AG04450 (cell line): ENCODE data around the gene SLAIN2. TPM values are rescaled to one million over a fixed set of nuclear protein-coding genes. Genes with fewer than 3 reads are reported as not detected.

Experiments used
- CTCF ChIA-PET: fragments of 300-600, 350-600 bp; formaldehyde crosslinking; extraction: SDS; loops from one replicate; lab custom pipeline; 2022; ENCODE audit warnings: antibody characterized with exemption, inconsistent platforms; lab: Charles Lee
- POLR2A ChIA-PET: fragments of 350-600 bp; formaldehyde crosslinking; extraction: SDS; loops from one replicate; lab custom pipeline; 2021; ENCODE audit warnings: antibody characterized with exemption, inconsistent platforms; lab: Yijun Ruan, JAX
- DNase-seq: peaks from one replicate; pipeline ENCODE4 v3.0.0-alpha.2; 2011; ENCODE audit warnings: low read depth, low spot score
- H3K27ac ChIP-seq: one replicate; pipeline ENCODE4 v1.5.1; 2012; ENCODE audit warnings: low read depth, low read length, control low read depth
- H3K27me3 ChIP-seq: one replicate; pipeline ENCODE4 v1.6.0; 2012; ENCODE audit warnings: low read length; ENCODE audit not compliant: control insufficient read depth, insufficient read depth
- H3K4me3 ChIP-seq: 2 replicates; pipeline ENCODE4 v1.5.1; 2011; ENCODE audit warnings: mild to moderate bottlenecking, low read depth, low read length, control low read depth
- H3K9me3 ChIP-seq: 2 replicates; pipeline ENCODE4 v1.5.1; 2012; ENCODE audit warnings: low read length; ENCODE audit not compliant: control insufficient read depth, insufficient read depth
- polyA plus RNA-seq: library from polyadenylated mRNA; depleted of rRNA; stranded (reverse); fragments of >200 nt; gene quantifications from 2 replicates; pipeline ENCODE4 v1.2.3, GENCODE V29; 2011
- TF ChIP-seq, protein P1 (sequence below): IDR thresholded peaks from 2 replicates; pipeline ENCODE4 v1.5.1; 2011; ENCODE audit warnings: low read depth, low read length, control low read depth, inconsistent platforms

The SLAIN2 gene
- polyA plus RNA-seq, 1 experiment = 33.7 TPM

DNA sequence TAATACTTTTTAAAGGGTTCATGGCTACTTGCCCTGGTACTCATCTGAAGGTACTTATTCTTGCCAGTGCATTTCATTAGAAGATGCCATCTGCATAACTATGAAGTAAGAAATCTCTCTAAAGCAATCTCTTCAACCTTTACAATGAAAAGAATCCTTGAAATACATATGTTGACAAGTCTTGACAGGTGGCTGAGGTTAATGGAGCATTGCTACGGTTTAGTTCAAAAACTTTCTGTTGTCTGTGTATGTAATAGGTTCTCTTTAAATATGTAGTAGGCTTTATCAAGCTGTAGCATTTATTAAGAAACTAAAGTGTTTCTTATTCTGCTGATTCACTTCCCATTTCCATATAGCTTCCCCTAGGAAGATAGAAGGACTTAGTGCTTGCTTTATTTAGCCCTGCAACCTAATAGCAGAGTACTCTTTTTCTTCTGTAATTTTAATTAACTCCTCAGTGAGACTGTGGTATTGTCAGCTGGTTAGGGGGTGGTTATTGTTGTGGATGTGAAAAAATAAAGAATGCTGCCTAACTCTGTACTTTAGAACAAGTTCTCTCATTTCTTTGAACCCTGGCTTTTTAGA, 39.3 kb downstream of the SLAIN2 start:
- TF ChIP-seq, protein P1, sequence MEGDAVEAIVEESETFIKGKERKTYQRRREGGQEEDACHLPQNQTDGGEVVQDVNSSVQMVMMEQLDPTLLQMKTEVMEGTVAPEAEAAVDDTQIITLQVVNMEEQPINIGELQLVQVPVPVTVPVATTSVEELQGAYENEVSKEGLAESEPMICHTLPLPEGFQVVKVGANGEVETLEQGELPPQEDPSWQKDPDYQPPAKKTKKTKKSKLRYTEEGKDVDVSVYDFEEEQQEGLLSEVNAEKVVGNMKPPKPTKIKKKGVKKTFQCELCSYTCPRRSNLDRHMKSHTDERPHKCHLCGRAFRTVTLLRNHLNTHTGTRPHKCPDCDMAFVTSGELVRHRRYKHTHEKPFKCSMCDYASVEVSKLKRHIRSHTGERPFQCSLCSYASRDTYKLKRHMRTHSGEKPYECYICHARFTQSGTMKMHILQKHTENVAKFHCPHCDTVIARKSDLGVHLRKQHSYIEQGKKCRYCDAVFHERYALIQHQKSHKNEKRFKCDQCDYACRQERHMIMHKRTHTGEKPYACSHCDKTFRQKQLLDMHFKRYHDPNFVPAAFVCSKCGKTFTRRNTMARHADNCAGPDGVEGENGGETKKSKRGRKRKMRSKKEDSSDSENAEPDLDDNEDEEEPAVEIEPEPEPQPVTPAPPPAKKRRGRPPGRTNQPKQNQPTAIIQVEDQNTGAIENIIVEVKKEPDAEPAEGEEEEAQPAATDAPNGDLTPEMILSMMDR = no peak
- no peak for DNase-seq
- H3K4me3 ChIP-seq = no peak overlapping the region
- no peak overlapping the region for H3K27ac ChIP-seq
- POLR2A ChIA-PET = no interaction called here
- no peaks in the 10 kb centered on the region for H3K27me3 ChIP-seq
- no peaks in the 10 kb centered on the region for H3K9me3 ChIP-seq
- CTCF ChIA-PET = interaction anchor here (0.6 kb wide), 1 partner anchor 452 kb away, joined by 3 read pairs; no protein-coding TSS in a partner anchor

DNA sequence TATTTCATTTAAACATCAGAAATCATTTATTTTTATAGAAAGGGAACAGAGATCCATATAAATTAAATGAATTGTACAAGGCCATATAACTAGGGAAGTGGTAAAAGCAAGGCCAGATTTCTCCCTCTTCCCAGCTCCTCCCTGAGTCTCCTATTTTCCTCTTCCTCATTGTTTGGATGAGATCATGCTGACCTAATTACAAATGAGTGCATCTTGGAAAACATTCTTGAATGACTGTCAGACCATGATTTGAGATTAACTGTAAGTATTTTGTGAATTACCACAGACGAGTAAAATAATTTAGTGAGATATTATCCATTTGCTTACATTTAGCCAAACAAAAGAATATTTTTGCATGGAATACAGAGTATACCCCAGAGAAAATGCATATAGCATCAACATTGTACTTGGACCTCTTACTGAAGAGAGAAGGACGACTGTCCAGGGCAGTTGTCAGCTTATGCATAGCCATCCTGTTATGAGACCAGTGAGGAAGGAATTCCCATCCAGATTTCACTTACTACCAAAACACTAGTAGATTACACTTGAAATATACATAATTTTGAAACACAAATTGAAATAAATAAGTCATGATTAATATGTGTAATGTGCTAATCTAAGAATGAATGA, 47.3 kb downstream of the SLAIN2 start:
- Histone ChIP-seq H3K27me3 (no peaks in the 10 kb centered on the region), H3K4me3 (no peak overlapping the region), H3K9me3 (no peaks in the 10 kb centered on the region), H3K27ac (no peak overlapping the region)
- TF ChIP-seq, protein P1 = no peak
- DNase-seq = peak; percentile 7
- ChIA-PET POLR2A (no interaction called here), CTCF (no interaction called here)

DNA sequence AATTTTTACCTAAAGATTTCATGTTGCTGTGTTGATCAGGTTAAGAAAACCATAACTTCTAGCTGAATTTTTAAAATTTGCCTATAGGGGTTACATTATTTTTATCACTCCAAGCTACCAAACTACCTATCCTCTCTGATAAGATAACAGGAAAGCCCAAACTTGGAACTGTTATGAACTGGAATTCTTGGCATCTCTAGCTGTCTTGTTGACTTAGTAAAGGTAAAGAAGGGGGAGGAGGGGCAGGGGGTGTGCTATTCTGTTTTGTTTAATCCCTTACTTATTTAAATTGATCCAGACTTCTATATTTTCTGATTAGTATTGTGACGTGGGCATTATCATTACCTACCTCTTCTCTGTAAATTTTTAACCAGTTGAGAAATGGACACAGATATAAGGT, 54.7 kb downstream of the SLAIN2 start:
- ChIA-PET CTCF (no interaction called here), POLR2A (no interaction called here)
- no peak overlapping the region for H3K27ac ChIP-seq
- TF ChIP-seq, protein P1 = no peak
- H3K4me3 ChIP-seq = no peak overlapping the region
- DNase-seq = no peak
- H3K27me3 ChIP-seq = no peaks in the 10 kb centered on the region
- H3K9me3 ChIP-seq = no peaks in the 10 kb centered on the region

DNA sequence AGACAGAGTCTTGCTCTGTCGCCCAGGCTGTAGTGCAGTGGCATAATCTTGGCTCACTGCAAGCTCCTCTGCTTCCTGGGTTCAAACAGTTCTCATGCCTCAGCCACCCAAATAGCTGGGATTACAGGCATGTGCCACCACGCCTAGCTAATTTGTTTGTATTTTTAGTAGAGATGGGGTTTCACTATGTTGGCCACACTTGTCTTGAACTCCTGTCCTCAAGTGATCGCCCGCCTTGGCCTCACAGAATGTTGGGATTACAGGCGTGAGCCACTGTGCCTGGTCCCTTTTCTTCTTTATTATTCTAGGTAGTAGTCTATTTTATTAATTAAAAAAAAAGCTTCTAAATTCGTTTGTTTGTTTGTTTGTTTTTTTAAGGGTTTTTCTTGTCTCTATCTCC, 59.1 kb downstream of the SLAIN2 start:
- H3K27me3 ChIP-seq = no peaks in the 10 kb centered on the region
- POLR2A ChIA-PET = no interaction called here
- TF ChIP-seq, protein P1 = no peak
- no peaks in the 10 kb centered on the region for H3K9me3 ChIP-seq
- no peak for DNase-seq
- no peak overlapping the region for H3K27ac ChIP-seq
- H3K4me3 ChIP-seq = no peak overlapping the region
- CTCF ChIA-PET = interaction anchor here (0.6 kb wide), 1 partner anchor 85 kb away, joined by 3 read pairs; no protein-coding TSS in a partner anchor

DNA sequence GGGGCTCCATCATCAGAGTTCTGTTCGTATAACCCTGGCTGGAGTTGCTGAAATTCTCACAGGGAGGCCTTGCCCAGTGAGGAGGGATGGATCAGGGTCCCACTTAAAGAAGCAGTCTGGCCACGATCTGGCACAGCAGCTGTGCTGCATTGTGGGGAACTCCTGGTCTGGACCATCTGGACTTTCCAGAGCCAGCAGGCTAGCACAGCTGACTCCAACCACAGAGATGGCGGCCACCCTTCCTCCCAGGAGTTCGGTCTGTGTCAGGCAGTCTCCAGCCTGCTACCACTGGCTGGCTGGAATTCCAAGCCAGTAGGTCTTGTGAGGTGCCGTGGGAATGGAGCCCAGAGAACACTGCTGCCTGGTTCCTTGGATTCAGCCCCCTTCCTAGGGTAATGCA, 62.0 kb downstream of the SLAIN2 start:
- Histone ChIP-seq H3K4me3 (no peak overlapping the region), H3K27ac (no peak overlapping the region), H3K27me3 (no peaks in the 10 kb centered on the region), H3K9me3 (no peaks in the 10 kb centered on the region)
- POLR2A ChIA-PET = no interaction called here
- DNase-seq = no peak
- CTCF ChIA-PET = no interaction called here
- TF ChIP-seq, protein P1 = no peak
